Astrocyte of the spinal cord (primary cell): ENCODE results near the gene TBC1D22A.

Experiments
- DNase-seq: peaks from one replicate; pipeline ENCODE4 v3.0.0; 2011; ENCODE audit warnings: low read depth, low spot score
- H3K4me3 ChIP-seq: 2 replicates; pipeline ENCODE4 v1.5.1; 2011; ENCODE audit warnings: low read depth, mild to moderate bottlenecking, low read length, moderate library complexity
- CTCF ChIP-seq: IDR thresholded peaks from 2 replicates; pipeline ENCODE4 v1.5.1; 2012; ENCODE audit warnings: low read depth, mild to moderate bottlenecking, low read length, inconsistent platforms
- in situ Hi-C: cut with HindIII; loops from 2 replicates; pipeline ENCODE4 v1.10.0; 2017; ENCODE audit warnings: low sequenced_read_pairs

TBC1D22A gene

GRCh38 chr22:46869831-46870441, 107.5 kb downstream of the TBC1D22A start:
- no peak for DNase-seq
- in situ Hi-C loops = no loop called here
- no peak overlapping the region for H3K4me3 ChIP-seq
- no peak for TF ChIP-seq CTCF

- in situ Hi-C loops = no loop called here
- no peak overlapping the region for H3K4me3 ChIP-seq
- no peak for DNase-seq
- no peak for TF ChIP-seq CTCF
These were observed 109.4 kb downstream of the TBC1D22A start for GRCh38 chr22:46871826-46872225.

DNA sequence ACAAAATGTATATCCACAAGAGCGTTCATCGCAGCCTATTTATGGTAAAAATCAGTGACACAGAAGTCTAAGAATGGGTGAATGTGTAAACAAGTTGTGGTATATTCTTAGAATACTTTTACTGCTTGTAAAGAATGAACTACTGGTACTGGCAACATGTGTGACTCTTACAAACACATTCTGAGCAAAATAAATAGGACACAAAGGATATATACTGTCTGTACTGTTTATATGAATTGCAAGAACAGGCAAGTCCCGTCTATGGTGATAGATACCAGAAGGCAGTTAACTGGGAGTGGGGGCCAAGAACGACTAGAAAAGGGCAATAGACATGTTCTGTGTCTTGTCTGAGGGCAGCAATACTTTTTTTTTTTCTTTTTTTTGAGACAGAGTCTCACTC, 112.6 kb downstream of the TBC1D22A start:
- in situ Hi-C loops = no loop called here
- DNase-seq = no peak
- TF ChIP-seq CTCF = no peak

GRCh38 chr22:46876357-46876934, 114.0 kb downstream of the TBC1D22A start:
- in situ Hi-C loops = no loop called here
- no peak for TF ChIP-seq CTCF
- no peak for DNase-seq
- no peak overlapping the region for H3K4me3 ChIP-seq

More for the DNA sequence above, 112.6 kb downstream of the TBC1D22A start:
- no peak overlapping the region for H3K4me3 ChIP-seq

DNA sequence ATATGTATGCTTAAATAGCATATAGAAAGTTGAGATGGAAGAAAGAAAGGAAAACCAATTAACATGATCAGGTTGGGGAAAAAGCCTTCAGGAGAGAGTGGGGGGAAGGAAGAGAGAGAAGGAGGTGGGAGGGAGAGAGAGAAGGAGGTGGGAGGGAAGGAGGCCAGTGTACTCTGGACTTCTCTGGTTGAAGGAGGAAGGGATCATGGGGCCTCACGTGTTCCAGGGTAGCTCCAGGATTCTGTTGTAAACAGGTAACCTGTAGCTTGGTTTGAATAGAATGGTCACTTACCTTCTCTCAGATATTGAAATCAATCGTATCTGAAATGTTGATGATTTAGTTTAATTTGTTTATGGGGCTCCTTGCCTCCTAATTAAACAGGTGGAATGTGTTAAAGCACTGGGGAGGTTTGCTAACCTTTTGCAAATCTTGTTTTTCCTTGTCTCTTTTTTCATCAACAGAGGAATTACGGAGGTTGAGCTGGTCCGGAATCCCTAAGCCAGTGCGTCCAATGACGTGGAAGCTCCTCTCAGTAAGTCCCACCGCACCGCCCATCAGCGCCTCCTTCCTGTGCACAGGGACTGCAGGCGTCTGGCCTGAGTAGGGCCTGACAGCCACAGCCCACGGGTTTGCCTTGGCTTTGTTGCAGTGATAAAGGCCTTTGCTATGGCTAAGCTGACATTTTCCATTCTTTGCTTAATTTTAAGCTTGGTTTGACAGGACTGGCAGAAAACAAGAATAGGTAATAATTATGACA, 115.9 kb downstream of the TBC1D22A start:
- no peak overlapping the region for H3K4me3 ChIP-seq
- in situ Hi-C loops = no loop called here
- TF ChIP-seq CTCF = peak; percentile 4
- no peak for DNase-seq

DNA sequence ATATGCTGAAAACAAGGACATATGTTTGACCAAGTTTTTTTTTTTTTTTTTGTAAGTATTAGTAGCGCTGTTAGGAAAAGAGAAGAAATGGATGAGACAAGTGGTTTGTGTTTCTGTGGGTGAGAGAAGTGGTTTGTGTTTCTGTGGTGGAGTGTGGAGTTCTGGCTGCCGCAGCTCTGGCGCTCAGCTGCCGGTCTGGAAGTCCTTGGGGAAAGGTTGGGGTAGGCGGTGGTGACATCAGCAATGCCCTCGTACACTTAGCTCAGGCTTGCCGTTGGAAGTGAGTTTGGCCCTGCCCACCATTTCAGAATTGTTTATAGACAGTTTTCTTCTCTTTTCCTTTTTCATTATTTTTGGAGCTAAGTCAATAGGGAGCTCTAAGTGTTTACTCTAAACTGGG, 116.6 kb downstream of the TBC1D22A start:
- TF ChIP-seq CTCF = no peak
- in situ Hi-C loops = no loop called here
- no peak overlapping the region for H3K4me3 ChIP-seq
- no peak for DNase-seq
